ENCODE data around the gene DENND5A. TPM values are rescaled to one million over a fixed set of nuclear protein-coding genes. Genes with fewer than 3 reads are reported as not detected.

DENND5A gene
- total and polyA plus RNA-seq, 2 of the 8 experiments (the other 6 are each of a cell fraction or from before 2014, with no cell fraction given), result 65.7 to 139 TPM

- H3K27ac ChIP-seq (ENCODE audit: low read depth, low read length), result 0 out of 2 replicates have a peak overlapping the region, but pooled peaks have one; percentile 4
- H3K79me2 ChIP-seq (ENCODE audit: control insufficient read depth in 1 of 2, insufficient read depth in 2 of 2, low read length in 2 of 2), result no peaks in the 10 kb centered on the region
- H3K36me3 ChIP-seq (ENCODE audit: control insufficient read depth in 2 of 4, insufficient read depth in 4 of 4, low read length in 3 of 4), result no peaks in the 10 kb centered on the region
- peak; percentile 36 to 78 for DNase-seq (ENCODE audit: low read depth in 1 of 2, low spot score in 2 of 2)
- ChIA-PET POLR2A (ENCODE audit: partially characterized antibody) (no interaction called here), CTCF (ENCODE audit: partially characterized antibody) (interaction anchor here (0.6 to 13.0 kb wide), 11 partner anchors 8 to 106 kb away, joined by 3 to 103 read pairs (median 5); no protein-coding TSS in a partner anchor)
- peak overlapping the region; percentile 60; the same call in 1 of the 2 replicates for H2BK5ac ChIP-seq (ENCODE audit: low read depth, low read length)
- H3K79me1 ChIP-seq (ENCODE audit: low read depth, low read length), result no peaks in the 10 kb centered on the region
- 46% methylated on average over 9 of the region's 9 CpGs; no CpG with 5 or more reads in 1 of the 2 experiments for WGBS, 2 experiments (ENCODE audit: extremely low coverage in 1 of 2, insufficient coverage in 1 of 2, insufficient read length in 1 of 2, insufficient replicate concordance in 2 of 2, low coverage in 1 of 2, low lambda C conversion rate in 2 of 2, missing lambda C conversion rate in 1 of 2)
- no peak overlapping the region for H4K8ac ChIP-seq (ENCODE audit: extremely low read depth, insufficient read depth, low read length)
- H2AK5ac ChIP-seq (ENCODE audit: low read depth, low read length), result no peak overlapping the region
- peak overlapping the region; percentile 18 to 51; a peak in 3 of 4 replicates for H3K4me2 ChIP-seq (ENCODE audit: insufficient read depth in 1 of 2, low read depth in 2 of 2, low read length in 2 of 2)
- peak overlapping the region; percentile 2; the same call in 1 of the 2 replicates for H2BK20ac ChIP-seq (ENCODE audit: low read length)
- H3K27me3 ChIP-seq (replicated peaks in 1 of 4; ENCODE audit: control insufficient read depth in 3 of 4, extremely low read depth in 1 of 4, insufficient read depth in 3 of 4, low read length in 3 of 4), result no peaks in the 10 kb centered on the region
- H4K20me1 ChIP-seq (replicated peaks in 1 of 2; ENCODE audit: control insufficient read depth in 1 of 2, insufficient read depth in 2 of 2, low read length in 2 of 2), result no peaks in the 10 kb centered on the region
- H3K4ac ChIP-seq (replicated peaks; ENCODE audit: insufficient read length, low read depth, low read length), result no peak overlapping the region
- peaks cover 4 to 9% (median 5%) of the 10 kb centered on the region in 4 experiments; a peak in 5 of 7 replicates for H3K4me1 ChIP-seq (replicated peaks in 1 of 4; ENCODE audit: control insufficient read depth in 3 of 4, insufficient read depth in 4 of 4, low read length in 3 of 4)
- 0 out of 8 replicates have a peak overlapping the region, but pooled peaks of 1 of the 4 experiments have one; percentile 10 for H3K4me3 ChIP-seq (ENCODE audit: extremely low read depth in 1 of 4, insufficient read depth in 2 of 4, low read depth in 3 of 4, low read length in 4 of 4)
- H2BK15ac ChIP-seq (ENCODE audit: low read length), result 0 out of 2 replicates have a peak overlapping the region, but pooled peaks have one; percentile 1
- H3K23me2 ChIP-seq (ENCODE audit: low read depth, low read length), result no peaks in the 10 kb centered on the region
- 0 out of 2 replicates have a peak overlapping the region, but pooled peaks have one; percentile 1 for H2AFZ ChIP-seq (ENCODE audit: low read length)
- peak overlapping the region; percentile 31 for H4K5ac ChIP-seq (ENCODE audit: insufficient read length, low read depth, low read length)
- no peak overlapping the region for H3K56ac ChIP-seq (replicated peaks; ENCODE audit: insufficient read length, low read depth, low read length)
- H3K9ac ChIP-seq (replicated peaks in 1 of 4; ENCODE audit: extremely low read depth in 1 of 4, low read depth in 3 of 4, low read length in 3 of 4), result no peak overlapping the region
- H4K91ac ChIP-seq (replicated peaks; ENCODE audit: insufficient read length, low read length), result peak overlapping the region; percentile 22
- peak; percentile 95 for FAIRE-seq
- H3K18ac ChIP-seq (ENCODE audit: extremely low read depth, low read length), result no peak overlapping the region
- no peak overlapping the region for H3K14ac ChIP-seq (ENCODE audit: insufficient read length)
- no peaks in the 10 kb centered on the region for H3K9me3 ChIP-seq (ENCODE audit: insufficient read depth in 2 of 2, low read depth in 1 of 2, low read length in 1 of 2)
- peak overlapping the region; percentile 56; the same call in 1 of the 2 replicates for H2BK12ac ChIP-seq (ENCODE audit: low read depth, low read length)
- H3K23ac ChIP-seq (ENCODE audit: insufficient read length), result no peak overlapping the region
- peak overlapping the region; percentile 45 for H2BK120ac ChIP-seq (replicated peaks; ENCODE audit: low read depth, low read length)
- TF ChIP-seq ASH2L (IDR thresholded peaks at IDR 0.05; ENCODE audit: low read length) (peak; percentile 30), KDM5A (IDR thresholded peaks at IDR 0.05; ENCODE audit: low read length) (no peak), KDM4A (IDR thresholded peaks at IDR 0.05; ENCODE audit: low read depth, low read length, severe bottlenecking) (peak; percentile 15), SP2 (IDR thresholded peaks at IDR 0.05; ENCODE audit: low read length) (no peak), TBP (IDR thresholded peaks at IDR 0.05; ENCODE audit: low read depth, low read length) (no peak), BACH1 (IDR thresholded peaks at IDR 0.05; ENCODE audit: low read length) (peak; percentile 75; the same call in 1 of the 2 replicates), CREB1 (IDR thresholded peaks at IDR 0.05) (peak; percentile 36; the same call in 1 of the 2 replicates), CHD2 (IDR thresholded peaks at IDR 0.05; ENCODE audit: low read length) (no peak), MAX (IDR thresholded peaks at IDR 0.05) (no peak), FOSL1 (IDR thresholded peaks at IDR 0.05; ENCODE audit: insufficient read depth, low read depth, low read length) (no peak)
Observed at GRCh38 chr11:9120664-9121468, 144.3 kb downstream of the DENND5A start.

Data from H1 (cell line).